ENCODE measurements around the gene ARHGEF17. TPM values are rescaled to one million over a fixed set of nuclear protein-coding genes. Genes with fewer than 3 reads are reported as not detected.

ARHGEF17 gene
- total and polyA plus RNA-seq, 2 of the 13 experiments (the other 11 are each of a cell fraction or from before 2014, with no cell fraction given) = 10.7 to 28.8 TPM

DNA sequence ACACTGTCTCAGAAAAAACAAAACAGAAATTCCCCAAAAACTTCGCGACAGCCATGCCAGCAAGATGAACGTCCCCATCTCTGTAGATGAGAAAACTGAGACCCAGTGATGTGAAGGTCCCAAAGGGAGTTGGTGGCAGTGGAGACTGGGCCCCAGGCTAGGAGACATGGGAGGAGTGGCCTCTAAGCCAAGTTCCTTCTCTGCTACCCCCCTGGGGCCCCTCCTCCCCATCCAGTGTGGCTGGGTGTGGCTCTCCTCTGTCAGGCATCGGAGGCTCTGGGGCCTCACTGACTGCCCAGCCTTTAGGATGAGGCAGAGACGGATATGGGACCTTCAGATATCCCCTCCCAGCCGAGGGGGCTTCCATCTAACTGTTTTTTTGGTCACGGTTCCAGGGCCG lies 77.9 kb downstream of the ARHGEF17 start:
- Histone ChIP-seq H3K9ac (ENCODE audit: insufficient read depth, low read depth, low read length) (no peak overlapping the region), H3K79me2 (ENCODE audit: insufficient read depth, low read length) (peaks cover 8% of the 10 kb centered on the region), H2AFZ (ENCODE audit: low read length) (no peak overlapping the region), H3K36me3 (replicated peaks in 1 of 2; ENCODE audit: control insufficient read depth in 1 of 2, insufficient read depth in 2 of 2, low read length in 2 of 2) (0 out of 5 replicates have a peak, but pooled peaks cover 0 to 3% of the 10 kb centered on the region in 2 experiments), H3K4me2 (ENCODE audit: low read depth, low read length) (no peak overlapping the region), H3K4me3 (replicated peaks in 1 of 3; ENCODE audit: insufficient read depth in 1 of 3, low read depth in 2 of 3, low read length in 3 of 3) (no peak overlapping the region), H3K9me3 (ENCODE audit: low read length) (no peaks in the 10 kb centered on the region), H4K20me1 (ENCODE audit: insufficient read depth, low read length) (no peaks in the 10 kb centered on the region), H3K4me1 (ENCODE audit: insufficient read depth, low read length) (peaks cover 16% of the 10 kb centered on the region), H3K27me3 (ENCODE audit: control insufficient read depth in 1 of 2, insufficient read depth in 2 of 2, low read length in 2 of 2) (no peaks in the 10 kb centered on the region), H3K27ac (ENCODE audit: extremely low read length, insufficient read depth, low read length) (no peak overlapping the region)
- BruUV-seq (replicated peaks) = no TSS peak
- POLR2A ChIA-PET = no interaction called here
- CTCF ChIA-PET (ENCODE audit: low intra/inter-chr PET ratio, low total read pairs) = no interaction called here
- intact Hi-C loops (cut with micrococcal nuclease; ENCODE audit: unreplicated experiment) = no loop called here
- no peak for TF ChIP-seq ZNF543 (CRISPR knock-in tag; IDR thresholded peaks at IDR 0.05)
- TF ChIP-seq, protein P1, sequence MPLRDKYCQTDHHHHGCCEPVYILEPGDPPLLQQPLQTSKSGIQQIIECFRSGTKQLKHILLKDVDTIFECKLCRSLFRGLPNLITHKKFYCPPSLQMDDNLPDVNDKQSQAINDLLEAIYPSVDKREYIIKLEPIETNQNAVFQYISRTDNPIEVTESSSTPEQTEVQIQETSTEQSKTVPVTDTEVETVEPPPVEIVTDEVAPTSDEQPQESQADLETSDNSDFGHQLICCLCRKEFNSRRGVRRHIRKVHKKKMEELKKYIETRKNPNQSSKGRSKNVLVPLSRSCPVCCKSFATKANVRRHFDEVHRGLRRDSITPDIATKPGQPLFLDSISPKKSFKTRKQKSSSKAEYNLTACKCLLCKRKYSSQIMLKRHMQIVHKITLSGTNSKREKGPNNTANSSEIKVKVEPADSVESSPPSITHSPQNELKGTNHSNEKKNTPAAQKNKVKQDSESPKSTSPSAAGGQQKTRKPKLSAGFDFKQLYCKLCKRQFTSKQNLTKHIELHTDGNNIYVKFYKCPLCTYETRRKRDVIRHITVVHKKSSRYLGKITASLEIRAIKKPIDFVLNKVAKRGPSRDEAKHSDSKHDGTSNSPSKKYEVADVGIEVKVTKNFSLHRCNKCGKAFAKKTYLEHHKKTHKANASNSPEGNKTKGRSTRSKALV (CRISPR knock-in tag; IDR thresholded peaks at IDR 0.05) = no peak
- TF ChIP-seq SIN3B (IDR thresholded peaks at IDR 0.05; ENCODE audit: low read length) = no peak
- DNase-seq (ENCODE audit: low spot score) (no peak), ATAC-seq (no peak), FAIRE-seq (no peak)
- in situ Hi-C loops (cut with HindIII; ENCODE audit: extremely low pct_ligation_motif_present, low pct_unique_long_range_greater_than_20kb) = no loop called here
- WGBS (ENCODE audit: low lambda C conversion rate) = 96% methylated on average over 7 of the region's 8 CpGs

DNA sequence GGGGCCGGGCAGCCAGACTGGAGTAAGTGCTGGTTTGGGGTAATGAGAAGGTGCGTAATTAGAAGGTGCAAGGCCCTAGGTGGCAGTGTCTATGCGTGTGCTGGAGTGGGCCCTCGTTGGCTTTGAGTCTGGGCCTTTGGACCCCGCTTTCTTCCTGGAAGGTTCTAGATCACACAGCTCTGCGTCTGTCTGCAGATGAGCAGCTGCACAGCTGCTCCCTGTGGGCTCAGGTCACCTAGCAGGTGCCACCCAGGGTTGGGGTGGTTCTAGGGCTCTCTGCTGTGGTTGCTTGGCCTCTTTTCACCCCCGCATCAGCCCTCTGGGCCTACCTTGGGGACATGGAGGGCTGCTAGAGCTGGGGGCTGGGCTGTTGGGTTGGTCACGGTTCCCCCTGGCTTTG lies 78.5 kb downstream of the ARHGEF17 start:
- intact Hi-C loops (cut with micrococcal nuclease; ENCODE audit: unreplicated experiment) (no loop called here), in situ Hi-C loops (cut with HindIII; ENCODE audit: extremely low pct_ligation_motif_present, low pct_unique_long_range_greater_than_20kb) (no loop called here)
- no peaks in the 10 kb centered on the region for H4K20me1 ChIP-seq (ENCODE audit: insufficient read depth, low read length)
- 100% methylated on average over 6 of the region's 8 CpGs for WGBS (ENCODE audit: low lambda C conversion rate)
- ATAC-seq (no peak), FAIRE-seq (no peak), DNase-seq (ENCODE audit: low spot score) (no peak)
- no peak overlapping the region for H3K9ac ChIP-seq (ENCODE audit: insufficient read depth, low read depth, low read length)
- ChIA-PET CTCF (ENCODE audit: low intra/inter-chr PET ratio, low total read pairs) (no interaction called here), POLR2A (no interaction called here)
- BruUV-seq (replicated peaks) = no TSS peak
- peaks cover 8% of the 10 kb centered on the region for H3K79me2 ChIP-seq (ENCODE audit: insufficient read depth, low read length)
- H3K9me3 ChIP-seq (ENCODE audit: low read length) = no peaks in the 10 kb centered on the region
- no peak overlapping the region for H3K27ac ChIP-seq (ENCODE audit: extremely low read length, insufficient read depth, low read length)
- H3K4me2 ChIP-seq (ENCODE audit: low read depth, low read length) = no peak overlapping the region
- H3K4me1 ChIP-seq (ENCODE audit: insufficient read depth, low read length) = peaks cover 16% of the 10 kb centered on the region
- no peak overlapping the region for H3K4me3 ChIP-seq (replicated peaks in 1 of 3; ENCODE audit: insufficient read depth in 1 of 3, low read depth in 2 of 3, low read length in 3 of 3)
- no peaks in the 10 kb centered on the region for H3K27me3 ChIP-seq (ENCODE audit: control insufficient read depth in 1 of 2, insufficient read depth in 2 of 2, low read length in 2 of 2)
- 0 out of 5 replicates have a peak, but pooled peaks cover 0 to 3% of the 10 kb centered on the region in 2 experiments for H3K36me3 ChIP-seq (replicated peaks in 1 of 2; ENCODE audit: control insufficient read depth in 1 of 2, insufficient read depth in 2 of 2, low read length in 2 of 2)
- H2AFZ ChIP-seq (ENCODE audit: low read length) = no peak overlapping the region
- TF ChIP-seq ZNF891 (CRISPR knock-in tag; IDR thresholded peaks at IDR 0.05) (no peak), LCORL (IDR thresholded peaks at IDR 0.05) (no peak), LCORL (CRISPR knock-in tag; IDR thresholded peaks at IDR 0.05) (no peak), BORCS8-MEF2B (CRISPR knock-in tag; IDR thresholded peaks at IDR 0.05) (no peak), GTF2F1 (IDR thresholded peaks at IDR 0.05; ENCODE audit: low read length) (no peak), JARID2 (CRISPR knock-in tag; IDR thresholded peaks at IDR 0.05; ENCODE audit: insufficient replicate concordance) (no peak), WIZ (CRISPR knock-in tag; IDR thresholded peaks at IDR 0.05) (no peak), ZSCAN29 (CRISPR knock-in tag; conservative IDR thresholded peaks at IDR 0.05) (no peak), MED13 (CRISPR knock-in tag; IDR thresholded peaks at IDR 0.05) (no peak), AHR (CRISPR knock-in tag; IDR thresholded peaks at IDR 0.05) (no peak)
- TF ChIP-seq, protein P2, sequence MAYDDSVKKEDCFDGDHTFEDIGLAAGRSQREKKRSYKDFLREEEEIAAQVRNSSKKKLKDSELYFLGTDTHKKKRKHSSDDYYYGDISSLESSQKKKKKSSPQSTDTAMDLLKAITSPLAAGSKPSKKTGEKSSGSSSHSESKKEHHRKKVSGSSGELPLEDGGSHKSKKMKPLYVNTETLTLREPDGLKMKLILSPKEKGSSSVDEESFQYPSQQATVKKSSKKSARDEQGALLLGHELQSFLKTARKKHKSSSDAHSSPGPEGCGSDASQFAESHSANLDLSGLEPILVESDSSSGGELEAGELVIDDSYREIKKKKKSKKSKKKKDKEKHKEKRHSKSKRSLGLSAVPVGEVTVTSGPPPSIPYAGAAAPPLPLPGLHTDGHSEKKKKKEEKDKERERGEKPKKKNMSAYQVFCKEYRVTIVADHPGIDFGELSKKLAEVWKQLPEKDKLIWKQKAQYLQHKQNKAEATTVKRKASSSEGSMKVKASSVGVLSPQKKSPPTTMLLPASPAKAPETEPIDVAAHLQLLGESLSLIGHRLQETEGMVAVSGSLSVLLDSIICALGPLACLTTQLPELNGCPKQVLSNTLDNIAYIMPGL (CRISPR knock-in tag; IDR thresholded peaks at IDR 0.05; ENCODE audit: borderline replicate concordance in 1 of 2, low read depth in 1 of 2) = no peak

Data from HepG2 (cell line).